Activated T-cell treated with anti-CD3 and anti-CD28 coated beads for 4 hours (primary cell): ENCODE measurements around the gene FAM120C.
A peak's percentile ranks its signal among the peaks of the same experiment; 100 is the strongest.

ENCODE experiments used
- DNase-seq: peaks from one replicate; pipeline ENCODE4 v3.0.0-alpha.2; 2020

Gene FAM120C

GRCh38 chrX:54134269-54134668 is 48.8 kb downstream of the FAM120C start:
- DNase-seq = no peak

- DNase-seq = no peak
These were observed 66.7 kb downstream of the FAM120C start for GRCh38 chrX:54116391-54116790.

DNA sequence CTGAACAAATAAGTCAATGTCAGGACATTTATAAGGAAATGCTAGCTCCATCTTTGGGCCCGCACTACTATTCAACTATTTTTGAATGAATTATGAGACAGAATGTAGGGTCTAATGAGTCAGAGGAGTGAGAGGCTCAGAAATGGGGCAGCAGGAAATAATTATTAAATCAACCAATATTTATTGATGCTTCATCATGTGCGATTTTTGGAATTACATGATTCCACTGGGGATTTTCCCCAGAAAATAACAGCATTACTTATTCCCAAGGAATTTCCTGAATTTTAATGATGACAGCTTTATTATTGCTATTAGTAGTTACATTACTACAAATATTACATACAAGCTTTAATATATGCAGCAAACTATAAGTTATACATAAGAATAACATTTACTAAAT is 89.5 kb downstream of the FAM120C start:
- no peak for DNase-seq

- no peak for DNase-seq
These were observed 89.9 kb downstream of the FAM120C start for GRCh38 chrX:54093159-54093558.

DNA sequence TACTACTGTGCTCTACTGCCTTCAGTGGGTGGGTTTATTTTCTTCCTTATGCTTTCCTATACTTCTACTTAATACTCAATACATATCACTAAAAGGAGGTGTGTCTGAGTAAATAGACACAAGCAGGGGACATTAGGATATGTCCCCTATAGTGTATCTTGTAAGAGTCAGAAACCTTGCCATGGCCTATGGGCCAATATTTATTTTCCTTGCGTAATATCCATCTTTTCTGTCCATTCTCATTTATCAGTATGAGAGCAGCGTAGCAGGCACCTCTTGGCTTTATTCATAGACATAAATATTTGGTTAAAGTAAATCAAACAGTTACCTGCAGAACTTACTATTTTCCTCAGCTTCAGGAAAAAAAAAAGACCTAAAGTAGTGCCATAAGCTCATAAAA is 92.2 kb downstream of the FAM120C start:
- DNase-seq = no peak

DNA sequence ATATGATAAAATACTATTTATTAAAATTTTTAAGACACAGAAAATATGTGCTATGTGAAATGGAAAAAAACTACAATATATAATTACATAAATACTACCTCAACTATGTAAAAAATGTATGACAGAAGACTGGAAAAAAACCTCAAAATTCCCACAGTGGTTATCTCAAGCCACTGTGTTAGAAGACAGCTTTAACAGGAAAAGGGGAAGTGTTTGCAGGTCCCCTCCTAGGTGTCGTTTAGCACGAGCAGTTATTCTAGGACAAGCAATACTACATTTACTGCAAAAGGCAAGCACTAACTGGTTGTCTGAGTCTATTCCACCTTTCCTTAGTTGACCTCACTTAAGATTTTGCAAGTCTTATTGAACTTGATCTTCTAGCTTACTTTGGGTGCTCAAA is 93.9 kb downstream of the FAM120C start:
- no peak for DNase-seq

- DNase-seq = no peak
These were observed 95.4 kb downstream of the FAM120C start for GRCh38 chrX:54087661-54088060.

DNA sequence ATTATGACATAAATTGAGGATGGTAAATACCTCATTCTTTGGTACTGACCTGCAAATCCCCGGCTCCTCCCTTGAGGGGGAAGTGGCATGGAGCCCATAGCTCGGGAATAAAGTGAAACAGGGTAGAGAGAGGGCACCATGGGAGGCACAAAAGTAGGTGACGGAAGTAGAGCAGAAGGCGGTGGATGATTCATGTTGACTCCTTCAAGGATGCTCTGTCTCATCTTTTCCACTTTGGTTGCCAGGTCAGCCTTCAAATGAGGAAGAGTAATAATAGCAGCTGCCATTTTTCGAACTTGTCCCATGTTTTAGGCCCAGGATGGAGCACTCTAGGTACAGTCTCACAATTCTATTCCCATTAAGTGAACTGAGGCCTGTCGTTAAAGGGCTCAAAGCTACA is 97.4 kb downstream of the FAM120C start:
- DNase-seq = no peak

GRCh38 chrX:54076903-54077302 is 106.2 kb downstream of the FAM120C start:
- DNase-seq = no peak

DNA sequence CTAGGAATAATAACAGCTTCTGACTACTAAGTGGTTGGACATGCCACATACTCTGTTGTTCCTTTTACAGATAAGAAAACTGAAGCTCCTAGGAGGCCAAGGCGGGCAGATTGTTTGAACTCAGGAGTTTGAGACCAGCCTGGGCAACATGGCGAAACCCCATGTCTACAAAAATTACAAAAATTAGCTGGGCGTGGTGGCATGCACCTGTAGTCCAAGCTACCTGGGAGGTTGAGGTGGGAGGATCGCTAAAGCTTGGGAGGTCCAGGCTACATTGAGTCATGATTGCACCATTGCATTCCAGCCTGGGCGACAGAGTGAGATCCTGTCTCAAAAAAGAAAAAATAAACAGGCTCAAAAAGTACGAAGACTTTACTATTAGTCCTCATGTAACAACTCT is 108.2 kb downstream of the FAM120C start:
- no peak for DNase-seq

DNA sequence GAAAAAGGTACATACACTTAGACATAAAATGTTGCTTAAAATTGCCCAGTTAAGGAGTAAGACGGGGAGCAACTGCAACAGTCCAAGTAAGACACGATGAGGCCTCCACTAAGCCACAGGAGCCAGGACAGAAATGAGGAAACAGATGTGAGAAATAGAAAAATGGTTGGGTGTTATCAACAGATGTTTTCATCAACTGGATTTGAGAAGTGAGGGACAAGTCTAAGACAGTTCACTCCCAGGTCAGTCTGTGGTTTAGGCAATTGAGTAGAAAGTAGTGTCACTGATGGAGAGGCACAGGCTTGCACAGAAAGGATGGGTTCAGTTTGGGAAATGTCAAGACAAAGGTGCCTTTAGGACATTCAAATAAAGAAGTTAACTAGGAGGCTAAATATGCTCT is 115.3 kb downstream of the FAM120C start:
- no peak for DNase-seq

DNA sequence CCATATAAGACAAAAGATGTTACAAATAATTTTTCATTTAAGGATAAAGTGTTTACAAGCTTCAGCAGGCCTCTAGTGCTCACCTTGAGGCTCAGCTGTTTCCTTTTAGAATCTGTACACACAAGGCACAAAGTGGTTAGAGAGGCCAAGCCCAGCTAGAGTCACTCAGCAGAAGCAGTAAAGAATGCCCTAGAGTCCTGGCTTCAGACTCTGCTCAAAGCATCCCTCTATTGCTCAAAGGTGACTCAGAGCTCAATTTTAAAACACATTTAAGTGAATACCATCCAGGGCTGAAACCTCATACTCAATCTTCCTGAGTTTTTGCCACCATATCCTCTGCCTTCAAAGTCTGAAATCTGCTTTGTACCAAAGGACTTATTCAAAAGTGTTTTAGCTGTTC is 116.2 kb downstream of the FAM120C start:
- no peak for DNase-seq

DNA sequence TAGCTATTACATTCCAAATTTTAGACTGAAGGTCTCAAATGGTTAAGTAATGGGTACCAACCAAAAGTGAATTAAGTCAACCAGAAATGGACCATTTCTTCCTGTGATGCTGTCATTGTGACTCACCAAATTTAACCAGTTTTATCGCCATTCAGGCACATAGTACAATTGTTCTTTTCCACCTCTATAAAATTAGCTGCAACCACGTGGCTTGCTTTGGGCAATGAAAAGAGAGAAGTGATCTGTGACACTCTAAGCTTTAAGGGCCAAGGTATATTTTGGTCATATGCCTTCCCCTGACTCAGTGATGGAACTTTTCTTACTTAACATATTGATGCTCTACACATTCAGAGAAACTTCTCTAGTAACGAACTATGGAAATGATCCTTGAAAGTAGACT is 118.5 kb downstream of the FAM120C start:
- no peak for DNase-seq

DNA sequence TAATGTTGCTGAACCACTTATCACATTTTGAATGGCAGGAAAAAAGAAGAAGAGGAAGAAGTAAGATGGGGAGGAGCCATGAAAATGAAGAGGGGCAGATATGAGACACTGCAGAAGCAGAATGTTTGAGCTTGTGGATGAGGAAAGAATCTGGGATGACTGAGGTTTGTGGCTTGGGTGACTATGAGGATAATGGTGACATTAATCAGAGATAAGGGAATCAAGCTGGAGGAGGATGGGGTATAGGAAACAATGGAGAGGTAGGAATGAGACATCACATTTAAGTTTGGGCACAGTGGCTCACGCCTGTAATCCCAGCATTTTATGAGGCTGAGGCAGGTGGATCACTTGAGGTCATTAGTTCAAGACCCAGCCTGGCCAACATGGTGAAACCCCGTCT is 119.7 kb downstream of the FAM120C start:
- DNase-seq = no peak

- no peak for DNase-seq
These were observed 133.3 kb downstream of the FAM120C start for GRCh38 chrX:54049801-54050200.

GRCh38 chrX:54048412-54048811 is 134.6 kb downstream of the FAM120C start:
- DNase-seq = no peak

- no peak for DNase-seq
These were observed 137.4 kb downstream of the FAM120C start for GRCh38 chrX:54045563-54046228.

DNA sequence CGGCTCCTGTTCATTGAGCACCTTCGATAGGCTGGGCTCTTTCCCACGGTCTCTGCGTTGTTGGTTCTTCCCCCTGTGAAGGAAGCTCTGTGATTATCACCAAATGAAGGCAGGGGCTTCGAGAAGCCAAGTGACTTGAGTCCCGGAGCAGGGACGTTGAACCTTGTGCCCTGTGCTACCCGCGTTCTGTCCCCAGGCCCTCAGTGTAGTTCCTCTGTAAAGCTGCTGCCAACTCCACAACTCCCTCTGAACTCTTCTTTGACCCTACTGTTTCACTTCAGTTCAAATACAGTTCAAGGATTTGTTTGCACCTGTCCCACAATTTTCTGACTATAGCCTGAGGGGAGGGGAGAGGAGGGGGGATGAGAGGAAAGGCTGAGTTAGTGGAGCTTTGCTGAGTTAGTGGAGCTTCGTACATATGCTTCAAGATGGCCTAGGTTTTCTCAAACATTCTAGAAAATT is 138.1 kb downstream of the FAM120C start:
- DNase-seq = no peak

GRCh38 chrX:54044126-54044876 is 138.8 kb downstream of the FAM120C start, which contains the start of gene PHF8:
PHF8 (minus strand) TSS chrX:54044473; CDS start chrX:54042728, 1,745 bp downstream.
- DNase-seq = peak; percentile 89

GRCh38 chrX:54043541-54044125 is 139.4 kb downstream of the FAM120C start:
- no peak for DNase-seq

DNA sequence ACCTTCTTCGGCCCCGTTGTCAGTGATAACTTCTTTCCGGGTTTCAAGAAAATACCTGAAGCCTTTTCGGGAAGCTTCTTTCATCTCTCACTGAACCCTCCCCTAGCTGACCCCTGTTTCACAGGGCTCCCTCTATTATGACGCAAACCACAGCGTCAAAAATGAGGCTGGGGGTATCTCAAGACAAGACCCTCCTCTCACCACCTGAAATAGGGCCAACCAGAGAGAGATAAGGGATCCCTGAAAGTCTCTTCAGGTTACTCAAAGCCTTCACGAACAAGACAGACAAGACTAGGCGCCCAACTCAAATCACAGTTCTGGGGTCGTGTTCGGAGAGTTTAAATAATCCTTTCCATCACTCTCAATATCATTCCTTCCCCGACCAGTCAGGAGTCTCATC is 140.0 kb downstream of the FAM120C start:
- DNase-seq = no peak

DNA sequence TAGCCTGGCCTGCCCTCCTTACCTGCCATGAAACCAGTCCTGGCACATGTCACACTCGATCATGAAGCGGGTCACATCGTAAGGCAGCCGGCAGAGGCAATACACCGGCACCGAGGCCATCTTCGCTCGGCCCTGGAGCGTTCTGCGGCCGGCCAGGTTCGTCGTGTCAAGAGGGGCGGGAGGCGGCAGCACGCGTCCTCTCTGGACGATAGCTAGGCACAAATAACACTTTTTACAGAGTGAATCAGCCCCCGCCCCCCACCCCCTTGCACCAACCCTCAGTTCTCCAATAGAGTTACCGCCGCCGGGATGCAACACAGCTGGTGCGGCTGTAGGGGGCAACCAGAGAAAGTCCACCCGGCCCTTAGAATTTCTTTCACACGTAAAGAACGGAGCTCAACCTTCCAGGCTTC is 140.4 kb downstream of the FAM120C start:
- peak; percentile 14 for DNase-seq

- DNase-seq = no peak
These were observed 152.7 kb downstream of the FAM120C start for GRCh38 chrX:54030329-54030728.

- DNase-seq = no peak
These were observed 153.4 kb downstream of the FAM120C start for GRCh38 chrX:54029529-54030143.
